Mesenteric fat pad (tissue), 1 donor: ENCODE results near the gene PARS2. TPM values are rescaled to one million over a fixed set of nuclear protein-coding genes. Genes with fewer than 3 reads are reported as not detected.
A peak's percentile ranks its signal among the peaks of the same experiment; 100 is the strongest.

Experiments
- DNase-seq: peaks from one replicate; pipeline ENCODE4 v3.0.0-alpha.2; 2020; ENCODE audit warnings: low spot score
- long read RNA-seq: library from polyadenylated mRNA; unstranded; transcript quantifications from one replicate; pipeline ENCODE4 v2.0.0, GENCODE V29; 2020
- total RNA-seq: library from RNA; stranded (reverse); fragmentation: NEBNext Ultra II Directional; extraction: Animal tissue kit (Norgen Biotek cat#: 25700); gene quantifications from one replicate; pipeline ENCODE4 v1.2.1, GENCODE V29; 2021
- donor health status: DM: yes; HTN: yes; CAD: no.

Gene PARS2
- total RNA-seq = 1.9 TPM
- long read RNA-seq, transcript PARS2-201 (2 exons, 2,347 nt) = major isoform, 12 of 12 reads
- long read RNA-seq, partial matches to known transcripts = 0 of 12 reads
- long read RNA-seq, other reads (novel, unspliced or antisense) = 0 of 12 reads

DNA sequence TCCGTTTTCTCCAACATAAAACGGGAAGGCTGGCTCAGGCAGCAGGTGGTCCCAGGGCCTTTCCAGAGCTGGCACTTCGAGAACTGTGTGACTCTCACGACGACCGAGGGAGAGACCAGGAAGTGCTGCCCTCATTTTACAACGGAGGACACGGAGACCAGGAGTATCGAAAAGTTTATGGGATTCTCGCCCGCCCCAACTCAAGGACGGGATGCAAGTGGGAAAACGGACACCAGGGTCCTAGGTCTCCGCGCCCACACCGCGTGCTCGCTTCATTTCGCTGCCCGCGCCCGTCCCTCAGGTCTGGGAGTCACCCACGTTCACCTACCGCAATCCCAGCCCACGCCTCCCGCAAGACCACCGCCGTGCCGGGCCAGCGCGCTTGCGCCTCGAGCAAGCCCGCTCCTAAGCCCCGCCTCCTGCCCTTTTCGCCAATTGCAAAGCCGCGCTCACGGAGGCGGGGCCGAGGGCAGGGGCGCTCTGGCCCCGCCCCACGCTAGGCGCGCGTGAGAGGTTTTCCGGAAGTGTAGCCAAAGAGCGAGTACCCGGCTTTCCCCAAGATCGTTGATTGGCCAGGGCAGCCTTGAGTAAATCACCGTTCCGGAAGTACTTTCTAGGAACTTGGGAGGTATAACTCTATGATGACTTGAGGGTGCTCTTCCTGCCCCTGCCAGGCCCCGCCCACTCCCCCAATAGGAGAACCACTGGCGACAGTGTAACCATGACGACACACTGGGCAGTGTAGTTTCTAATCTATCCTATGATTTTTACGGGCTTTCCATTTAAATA, at the start of gene PARS2:
TSS of gene PARS2 (minus strand) at position 391 of the 789 bp plus-strand sequence. CDS start 5,362 bp downstream, outside the sequence.
- DNase-seq = peak; percentile 97

- peak; percentile 59 for DNase-seq
Measured at GRCh38 chr1:54814126-54814498, 49.8 kb upstream of the PARS2 start.

- DNase-seq = peak; percentile 45
Measured at GRCh38 chr1:54813485-54814125, 49.3 kb upstream of the PARS2 start.

- DNase-seq = peak; percentile 57
Measured at GRCh38 chr1:54812801-54813484, 48.6 kb upstream of the PARS2 start.

GRCh38 chr1:54811739-54812655, 47.7 kb upstream of the PARS2 start:
- DNase-seq = peak; percentile 85

- DNase-seq = no peak
Measured at GRCh38 chr1:54811066-54811465, 46.7 kb upstream of the PARS2 start.

- DNase-seq = peak; percentile 89
Measured at GRCh38 chr1:54810153-54810942, 46.0 kb upstream of the PARS2 start.

DNA sequence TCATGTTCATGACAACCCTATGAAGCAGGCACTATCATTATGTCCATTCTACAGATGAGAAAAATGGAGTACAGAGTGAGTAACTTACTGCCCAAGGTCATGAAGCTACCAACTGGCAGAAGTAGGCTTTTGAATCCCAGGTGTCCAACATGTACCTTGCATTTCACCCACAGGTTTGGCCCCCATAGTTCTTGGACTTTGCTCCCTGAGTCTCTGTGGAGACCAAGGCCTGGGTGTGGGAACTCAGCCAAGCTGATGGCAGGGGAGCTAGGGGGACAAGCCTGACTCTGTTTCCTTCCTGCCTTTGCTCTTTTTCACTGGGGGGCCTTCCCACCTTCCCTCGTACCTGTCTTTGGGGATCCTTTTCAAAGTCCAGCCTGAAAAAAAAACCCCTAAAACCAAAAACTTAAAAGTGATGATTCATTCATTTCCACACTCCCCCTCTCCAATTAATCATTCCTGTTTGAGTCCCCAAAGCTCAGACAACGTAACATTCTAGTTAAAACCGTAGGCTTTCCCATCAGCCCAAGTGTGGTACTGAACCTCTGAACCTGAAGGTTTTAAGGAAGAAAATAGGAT, 45.3 kb upstream of the PARS2 start:
- DNase-seq = peak; percentile 18

DNA sequence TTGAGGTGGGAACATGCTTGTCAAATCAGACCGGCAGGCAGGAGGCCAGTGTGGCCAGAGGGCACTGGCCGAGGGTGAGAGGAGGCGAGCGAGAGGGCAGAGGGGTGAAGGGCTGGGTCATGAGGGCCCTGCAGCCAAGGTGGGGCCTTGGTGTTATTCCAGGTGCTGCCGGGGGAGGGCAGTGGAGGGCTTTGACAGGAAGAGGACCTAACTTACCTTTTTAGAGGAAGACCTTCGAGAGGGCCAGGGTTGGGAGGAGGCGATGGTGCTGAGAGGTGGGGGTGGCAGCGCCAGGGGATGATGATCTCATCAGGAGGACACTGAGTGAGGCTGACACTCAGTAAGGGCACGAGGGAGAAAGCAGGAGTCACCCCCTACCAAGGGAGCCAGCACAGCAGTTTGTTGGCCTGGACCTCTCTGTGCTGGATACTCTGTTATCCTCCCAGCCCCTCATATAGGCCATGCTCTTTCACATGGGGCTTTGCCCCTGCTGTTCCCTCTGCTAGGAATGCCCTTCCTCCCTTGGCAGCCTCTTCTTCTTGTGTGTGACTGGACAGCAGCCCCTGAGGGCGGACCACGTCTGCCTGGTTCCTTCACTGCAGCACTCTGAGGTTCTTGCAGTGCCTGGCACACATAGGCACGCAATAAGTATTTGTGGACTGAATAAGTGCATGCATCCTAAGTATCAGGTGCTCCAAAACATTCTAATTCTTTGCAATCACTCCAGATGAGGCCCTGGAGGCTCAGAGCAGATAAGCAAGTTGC, 44.3 kb upstream of the PARS2 start:
- peak; percentile 72 for DNase-seq

GRCh38 chr1:54807756-54808155, 43.4 kb upstream of the PARS2 start:
- peak; percentile 49 for DNase-seq

GRCh38 chr1:54806931-54807611, 42.7 kb upstream of the PARS2 start:
- peak; percentile 83 for DNase-seq

DNA sequence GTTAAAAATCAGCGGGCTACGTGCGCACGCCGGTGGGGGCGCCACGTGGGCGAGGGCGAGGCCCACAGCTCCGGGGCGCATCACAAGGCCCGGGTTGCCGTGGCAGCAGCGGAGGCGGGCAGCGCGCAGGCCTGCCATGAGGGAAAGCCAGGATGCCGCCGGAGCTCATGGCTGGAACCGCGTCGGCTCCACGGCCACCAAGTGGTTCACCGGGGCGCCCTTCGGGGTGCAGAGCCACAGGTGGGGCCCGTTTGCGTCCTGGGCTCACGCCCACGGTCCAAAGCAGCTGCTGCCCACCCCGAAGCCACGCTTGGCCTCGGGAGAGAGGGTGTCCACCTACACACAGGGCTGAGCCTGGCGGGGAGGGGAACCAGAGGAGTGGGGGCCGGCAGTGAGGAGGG, 41.7 kb upstream of the PARS2 start:
- DNase-seq = peak; percentile 76

- peak; percentile 37 for DNase-seq
Measured at GRCh38 chr1:54805466-54805865, 41.1 kb upstream of the PARS2 start.

DNA sequence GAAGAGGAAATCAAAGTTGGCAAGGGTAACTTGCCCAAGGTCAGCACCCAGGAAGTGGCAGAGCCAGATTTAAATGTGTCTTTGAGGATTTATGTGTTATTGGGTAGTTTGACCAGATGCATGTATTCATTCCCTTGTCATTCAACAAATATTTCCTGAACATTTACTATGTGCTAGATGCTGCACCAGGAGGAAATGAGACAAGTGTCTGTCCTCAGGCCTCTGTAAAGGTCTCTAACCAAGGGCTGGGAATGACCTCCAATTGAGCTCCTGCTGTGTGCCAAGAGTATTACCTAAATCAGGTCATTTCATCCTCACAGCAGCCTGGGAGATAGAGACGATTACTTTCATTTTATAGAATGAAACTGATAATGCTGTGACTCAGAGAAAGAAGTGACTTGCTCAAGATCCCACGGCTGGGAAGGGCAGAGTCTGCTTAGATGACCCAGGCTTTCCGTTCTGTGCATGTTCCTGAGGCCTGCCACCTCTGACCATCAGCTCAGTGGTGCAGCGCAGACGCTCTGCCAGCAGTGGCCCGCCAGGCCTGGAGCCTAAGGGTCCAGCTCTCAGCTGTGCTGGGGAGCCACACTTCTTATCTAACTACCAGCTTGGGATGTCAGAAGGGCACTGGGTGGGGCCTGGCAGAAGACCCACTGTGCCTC, 40.3 kb upstream of the PARS2 start:
- peak; percentile 41 for DNase-seq

GRCh38 chr1:54803761-54804470, 39.6 kb upstream of the PARS2 start:
- peak; percentile 88 for DNase-seq

GRCh38 chr1:54800899-54801759, 36.8 kb upstream of the PARS2 start, which contains the start of gene TTC22:
Gene TTC22 (minus strand): TSS chr1:54801323. CDS start chr1:54801163, 160 bp downstream.
- peak; percentile 84 for DNase-seq
